ENCODE results near the gene FGD4. TPM values are rescaled to one million over a fixed set of nuclear protein-coding genes. Genes with fewer than 3 reads are reported as not detected.

The FGD4 gene
- total RNA-seq, 1 experiment from 2014 or later = 37.4 TPM

DNA sequence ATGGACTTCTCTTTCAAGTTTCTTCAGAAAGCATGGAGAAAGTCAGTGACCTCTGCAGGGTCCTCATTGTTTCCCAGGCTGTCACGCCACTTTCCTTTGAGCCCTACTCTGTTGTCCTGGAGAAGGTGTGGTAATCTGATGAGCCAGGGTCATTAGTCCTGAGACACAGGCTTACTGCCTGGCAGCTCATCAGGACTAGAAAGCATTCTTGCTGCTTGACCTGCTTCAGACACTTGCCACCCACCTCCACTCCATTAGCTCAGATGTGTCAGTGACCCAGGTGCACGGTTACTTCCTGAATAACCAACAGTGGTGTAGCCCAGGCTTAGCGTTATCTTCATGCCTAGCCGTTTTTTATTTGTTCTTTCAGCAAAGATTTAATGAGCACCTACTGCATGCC is 93.9 kb downstream of the FGD4 start:
- no peak for DNase-seq
- CTCF ChIA-PET = no interaction called here
- intact Hi-C loops (cut with micrococcal nuclease; ENCODE audit: unreplicated experiment) = no loop called here
- TF ChIP-seq, protein P1, sequence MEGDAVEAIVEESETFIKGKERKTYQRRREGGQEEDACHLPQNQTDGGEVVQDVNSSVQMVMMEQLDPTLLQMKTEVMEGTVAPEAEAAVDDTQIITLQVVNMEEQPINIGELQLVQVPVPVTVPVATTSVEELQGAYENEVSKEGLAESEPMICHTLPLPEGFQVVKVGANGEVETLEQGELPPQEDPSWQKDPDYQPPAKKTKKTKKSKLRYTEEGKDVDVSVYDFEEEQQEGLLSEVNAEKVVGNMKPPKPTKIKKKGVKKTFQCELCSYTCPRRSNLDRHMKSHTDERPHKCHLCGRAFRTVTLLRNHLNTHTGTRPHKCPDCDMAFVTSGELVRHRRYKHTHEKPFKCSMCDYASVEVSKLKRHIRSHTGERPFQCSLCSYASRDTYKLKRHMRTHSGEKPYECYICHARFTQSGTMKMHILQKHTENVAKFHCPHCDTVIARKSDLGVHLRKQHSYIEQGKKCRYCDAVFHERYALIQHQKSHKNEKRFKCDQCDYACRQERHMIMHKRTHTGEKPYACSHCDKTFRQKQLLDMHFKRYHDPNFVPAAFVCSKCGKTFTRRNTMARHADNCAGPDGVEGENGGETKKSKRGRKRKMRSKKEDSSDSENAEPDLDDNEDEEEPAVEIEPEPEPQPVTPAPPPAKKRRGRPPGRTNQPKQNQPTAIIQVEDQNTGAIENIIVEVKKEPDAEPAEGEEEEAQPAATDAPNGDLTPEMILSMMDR (IDR thresholded peaks at IDR 0.05; ENCODE audit: unreplicated experiment) = no peak
- H3K27ac Mint-ChIP-seq (ENCODE audit: unreplicated experiment) = no peak overlapping the region
- peaks cover 17% of the 10 kb centered on the region for H3K4me1 Mint-ChIP-seq (ENCODE audit: low read depth, unreplicated experiment)
- H3K27me3 Mint-ChIP-seq (ENCODE audit: unreplicated experiment) = no peaks in the 10 kb centered on the region
- BruUV-seq (replicated peaks) = no TSS peak
- H3K9me3 Mint-ChIP-seq (ENCODE audit: low read depth, unreplicated experiment) = no peaks in the 10 kb centered on the region
- H3K4me3 Mint-ChIP-seq (ENCODE audit: low read depth, unreplicated experiment) = no peak overlapping the region
- peaks cover 5% of the 10 kb centered on the region for H3K36me3 Mint-ChIP-seq (ENCODE audit: insufficient read depth, unreplicated experiment)

DNA sequence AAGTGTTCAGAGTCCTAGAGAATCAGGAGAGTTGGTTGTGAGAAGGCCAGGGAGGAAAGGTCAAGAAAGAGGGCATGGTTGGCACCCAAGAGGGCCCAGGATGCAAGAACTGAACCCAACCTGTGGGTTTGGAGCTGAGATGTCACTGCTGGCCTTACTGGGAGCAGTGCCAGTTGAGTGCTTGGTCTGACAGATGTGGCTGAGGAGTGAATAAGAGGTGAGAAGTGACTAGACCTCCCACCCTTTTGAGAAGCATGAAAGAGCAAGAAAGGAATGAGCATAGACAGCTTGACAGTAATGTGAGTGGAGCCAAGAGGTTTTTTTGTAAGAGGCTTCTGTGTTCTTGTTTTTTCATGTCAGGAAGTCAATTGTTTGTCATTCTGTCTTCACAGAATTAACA is 95.3 kb downstream of the FGD4 start:
- no peaks in the 10 kb centered on the region for H3K27me3 Mint-ChIP-seq (ENCODE audit: unreplicated experiment)
- no peaks in the 10 kb centered on the region for H3K36me3 Mint-ChIP-seq (ENCODE audit: insufficient read depth, unreplicated experiment)
- BruUV-seq (replicated peaks) = no TSS peak
- H3K9me3 Mint-ChIP-seq (ENCODE audit: low read depth, unreplicated experiment) = no peaks in the 10 kb centered on the region
- intact Hi-C loops (cut with micrococcal nuclease; ENCODE audit: unreplicated experiment) = no loop called here
- TF ChIP-seq, protein P1 (IDR thresholded peaks at IDR 0.05; ENCODE audit: unreplicated experiment) = no peak
- H3K4me3 Mint-ChIP-seq (ENCODE audit: low read depth, unreplicated experiment) = no peak overlapping the region
- DNase-seq = no peak
- CTCF ChIA-PET = no interaction called here
- H3K27ac Mint-ChIP-seq (ENCODE audit: unreplicated experiment) = no peak overlapping the region
- peaks cover 12% of the 10 kb centered on the region for H3K4me1 Mint-ChIP-seq (ENCODE audit: low read depth, unreplicated experiment)

DNA sequence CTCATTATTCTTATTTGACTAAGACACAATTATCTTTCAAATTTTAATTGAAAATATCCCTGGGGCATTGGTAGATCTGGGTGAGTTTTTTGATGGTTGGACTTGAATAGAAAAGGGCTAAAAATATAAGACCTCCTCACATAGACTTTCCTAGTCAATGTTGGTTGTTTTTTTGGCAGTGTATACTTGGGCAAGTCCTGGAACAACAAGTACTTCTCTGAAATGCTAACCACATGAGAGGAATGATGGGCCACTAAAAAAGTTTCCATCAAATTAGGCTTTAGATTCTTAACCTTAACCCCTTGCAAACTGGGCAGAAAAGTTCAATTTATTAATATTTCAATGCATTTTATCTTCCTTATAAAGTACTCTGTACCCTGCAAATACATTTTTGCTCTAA is 97.6 kb downstream of the FGD4 start:
- CTCF ChIA-PET = no interaction called here
- Mint-ChIP-seq H3K4me1 (ENCODE audit: low read depth, unreplicated experiment) (peaks cover 24% of the 10 kb centered on the region), H3K27me3 (ENCODE audit: unreplicated experiment) (no peaks in the 10 kb centered on the region), H3K36me3 (ENCODE audit: insufficient read depth, unreplicated experiment) (peaks cover 3% of the 10 kb centered on the region), H3K27ac (ENCODE audit: unreplicated experiment) (no peak overlapping the region), H3K9me3 (ENCODE audit: low read depth, unreplicated experiment) (no peaks in the 10 kb centered on the region), H3K4me3 (ENCODE audit: low read depth, unreplicated experiment) (no peak overlapping the region)
- DNase-seq = no peak
- BruUV-seq (replicated peaks) = no TSS peak
- intact Hi-C loops (cut with micrococcal nuclease; ENCODE audit: unreplicated experiment) = no loop called here
- TF ChIP-seq, protein P1 (IDR thresholded peaks at IDR 0.05; ENCODE audit: unreplicated experiment) = no peak

DNA sequence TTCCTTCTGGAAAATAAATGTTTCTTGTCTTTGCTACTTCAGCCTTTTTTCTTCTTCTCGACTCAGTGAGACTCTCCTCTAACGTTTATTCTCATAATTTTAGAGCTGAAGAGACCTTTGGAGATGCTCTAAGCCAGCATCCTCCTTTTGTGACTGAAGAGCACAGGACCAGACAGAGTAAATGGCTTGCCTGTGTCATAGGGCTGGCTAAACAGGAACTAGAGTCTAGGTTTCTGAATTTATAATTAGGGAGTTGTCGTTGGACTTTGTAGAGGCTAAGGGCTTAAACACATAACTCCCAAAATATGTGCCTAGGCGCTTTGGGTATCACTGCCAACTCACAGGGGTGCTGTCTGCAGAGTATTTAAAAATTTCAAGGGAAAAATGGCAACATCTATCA is 98.5 kb downstream of the FGD4 start:
- no peaks in the 10 kb centered on the region for H3K27me3 Mint-ChIP-seq (ENCODE audit: unreplicated experiment)
- no TSS peak for BruUV-seq (replicated peaks)
- H3K4me3 Mint-ChIP-seq (ENCODE audit: low read depth, unreplicated experiment) = no peak overlapping the region
- H3K36me3 Mint-ChIP-seq (ENCODE audit: insufficient read depth, unreplicated experiment) = peaks cover 6% of the 10 kb centered on the region
- H3K27ac Mint-ChIP-seq (ENCODE audit: unreplicated experiment) = peak overlapping the region; percentile 62
- CTCF ChIA-PET = no interaction called here
- intact Hi-C loops (cut with micrococcal nuclease; ENCODE audit: unreplicated experiment) = no loop called here
- TF ChIP-seq, protein P1 (IDR thresholded peaks at IDR 0.05; ENCODE audit: unreplicated experiment) = no peak
- no peak for DNase-seq
- peaks cover 33% of the 10 kb centered on the region for H3K4me1 Mint-ChIP-seq (ENCODE audit: low read depth, unreplicated experiment)
- H3K9me3 Mint-ChIP-seq (ENCODE audit: low read depth, unreplicated experiment) = no peaks in the 10 kb centered on the region

DNA sequence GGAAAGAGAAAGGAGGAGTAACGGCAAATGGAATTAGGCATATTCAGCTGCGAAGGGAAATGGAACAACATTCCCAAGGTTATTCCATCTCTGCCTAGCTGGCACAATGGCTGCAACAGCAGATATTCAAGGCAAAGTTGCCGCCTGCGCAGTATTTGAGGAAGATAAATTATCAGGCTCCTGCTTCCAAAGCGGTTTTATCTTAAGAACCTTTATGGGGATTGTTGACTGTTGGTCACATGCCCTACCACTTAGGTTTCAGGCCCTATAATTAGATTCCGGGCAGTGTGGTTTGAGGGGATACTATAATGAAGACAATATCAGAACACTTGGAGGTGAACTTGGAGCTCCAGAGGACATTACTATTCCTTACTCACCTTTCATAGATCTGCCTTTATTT is 99.7 kb downstream of the FGD4 start:
- no peaks in the 10 kb centered on the region for H3K9me3 Mint-ChIP-seq (ENCODE audit: low read depth, unreplicated experiment)
- no TSS peak for BruUV-seq (replicated peaks)
- peaks cover 6% of the 10 kb centered on the region for H3K36me3 Mint-ChIP-seq (ENCODE audit: insufficient read depth, unreplicated experiment)
- TF ChIP-seq, protein P1 (IDR thresholded peaks at IDR 0.05; ENCODE audit: unreplicated experiment) = no peak
- peaks cover 36% of the 10 kb centered on the region for H3K4me1 Mint-ChIP-seq (ENCODE audit: low read depth, unreplicated experiment)
- intact Hi-C loops (cut with micrococcal nuclease; ENCODE audit: unreplicated experiment) = no loop called here
- no peak overlapping the region for H3K27ac Mint-ChIP-seq (ENCODE audit: unreplicated experiment)
- CTCF ChIA-PET = no interaction called here
- no peak overlapping the region for H3K4me3 Mint-ChIP-seq (ENCODE audit: low read depth, unreplicated experiment)
- no peaks in the 10 kb centered on the region for H3K27me3 Mint-ChIP-seq (ENCODE audit: unreplicated experiment)
- no peak for DNase-seq
